Transverse colon (tissue), 4 donors: ENCODE measurements around the gene TGM1. TPM values are rescaled to one million over a fixed set of nuclear protein-coding genes. Genes with fewer than 3 reads are reported as not detected.

Experiments
- DNase-seq: peaks from one replicate; pipeline ENCODE4 v3.0.0-alpha.2; 2019
- H3K27ac ChIP-seq, 4 donors: fragments of 200-600 bp; sonication (generic); 2 replicates each; pipeline ENCODE4 v1.5.1; 2016 to 2018; ENCODE audit warnings: inconsistent platforms in 4 of 4
- H3K27me3 ChIP-seq: fragments of 200-600 bp; sonication (generic); 2 replicates; pipeline ENCODE4 v1.5.1; 2017; ENCODE audit warnings: inconsistent platforms
- H3K36me3 ChIP-seq, 4 donors: fragments of 200-600 bp; sonication (generic); 2 replicates each; pipeline ENCODE4 v1.5.1; 2017 to 2019; ENCODE audit warnings: inconsistent platforms in 4 of 4
- H3K4me1 ChIP-seq, 4 donors: fragments of 200-600 bp; sonication (generic); 2 replicates each; pipeline ENCODE4 v1.5.1; 2017 to 2020; ENCODE audit warnings: inconsistent platforms in 4 of 4
- H3K4me3 ChIP-seq, 4 donors: fragments of 200-600 bp; sonication (generic); 1 replicate in 1 of 4; 2 replicates in 3 of 4; pipeline versions ENCODE4 v1.5.1 to v1.6.1; 2017 to 2019; ENCODE audit warnings: inconsistent platforms in 4 of 4
- H3K9me3 ChIP-seq, 2 donors: fragments of 200-600 bp; sonication (generic); 2 replicates each; pipeline ENCODE4 v1.5.1; 2017 to 2019; ENCODE audit warnings: inconsistent platforms in 2 of 2
- CTCF ChIP-seq, 5 experiments: fragments of 200-600 bp in 3 of 5; fragments of 450-650 bp in 2 of 5; sonication (generic) in 3 of 5; IDR thresholded peaks; 1 replicate in 2 of 5; 2 replicates in 3 of 5; pipeline ENCODE4 v1.5.1; 2016 to 2017; ENCODE audit warnings: antibody characterized with exemption in 5 of 5, inconsistent platforms in 3 of 5, mild to moderate bottlenecking in 2 of 5, moderate library complexity in 1 of 5
- EP300 ChIP-seq: sonication (generic); formaldehyde crosslinking; IDR thresholded peaks from one replicate; pipeline ENCODE4 v1.6.1; 2017; ENCODE audit warnings: antibody characterized with exemption, low read depth
- POLR2A ChIP-seq: fragments of 450-650 bp; IDR thresholded peaks from one replicate; pipeline ENCODE4 v1.6.1; 2016; ENCODE audit warnings: antibody characterized with exemption, mild to moderate bottlenecking, moderate library complexity
- POLR2AphosphoS5 ChIP-seq, 3 donors: sonication (generic); formaldehyde crosslinking; IDR thresholded peaks; one replicate each; pipeline ENCODE4 v1.6.1; 2016; ENCODE audit warnings: antibody characterized with exemption in 3 of 3
- WGBS, 2 donors: methylation state at CpG; one replicate each; pipeline ENCODE4 v1.1.5; 2018; ENCODE audit warnings: low coverage in 1 of 2; 5-methylcytosine and 5-hydroxymethylcytosine counted together
- in situ Hi-C, 4 donors: fragments of 200-750 bp; cut with MboI; loops; one replicate each; pipeline versions ENCODE4 v1.15.0 to v1.15.1; 2017; ENCODE audit warnings: low sequenced_read_pairs in 3 of 4, low pct_ligation_motif_present in 1 of 4, low pct_unique_long_range_greater_than_20kb in 1 of 4
- intact Hi-C: fragments of 100-400 bp; cut with DNase I; formaldehyde crosslinking; loops from one replicate; pipeline ENCODE4 v1.15.1; 2023; ENCODE audit warnings: low total_unique reads
- total RNA-seq, 4 donors: library from RNA; depleted of rRNA; stranded (reverse); fragments of >200 nt; gene quantifications; one replicate each; pipeline ENCODE4 v1.1.0, GENCODE V29; 2016

Gene TGM1
- total RNA-seq, 4 donors from 2014 or later: 1.4 to 96.5 (median 2.2) TPM; not detected in 1

- Histone ChIP-seq H3K27me3 (no peaks in the 10 kb centered on the region), H3K4me3 (no peak overlapping the region), H3K36me3 (peaks cover 0 to 35% (median 13%) of the 10 kb centered on the region in 4 donors), H3K9me3 (no peaks in the 10 kb centered on the region), H3K27ac (no peak overlapping the region), H3K4me1 (peaks cover 31 to 47% (median 32%) of the 10 kb centered on the region in 4 donors)
- no peak for DNase-seq
- whole genome bisulfite sequencing, 2 donors: 90 to 92% methylated on average over 3 to 5 of the region's 5 CpGs
- intact Hi-C loops: no loop called here
- in situ Hi-C loops: loop anchor here in 3 of 4 donors (25.0 kb wide), 1 partner anchor 199 kb away; the partner anchor contains the start of genes CBLN3 (in 3 of the 3), KHNYN (in 3 of the 3) and SDR39U1 (in 3 of the 3)
- no peak for TF ChIP-seq POLR2AphosphoS5 (IDR thresholded peaks at IDR 0.05)
- no peak for TF ChIP-seq POLR2A
- TF ChIP-seq CTCF (IDR thresholded peaks at IDR 0.05): no peak
- no peak for TF ChIP-seq EP300
These were observed 24.4 kb downstream of the TGM1 start for GRCh38 chr14:24238527-24239037.

- no peak for DNase-seq
- Histone ChIP-seq H3K9me3 (no peaks in the 10 kb centered on the region), H3K27ac (no peak overlapping the region), H3K36me3 (peaks cover 0 to 35% (median 13%) of the 10 kb centered on the region in 4 donors), H3K4me3 (no peak overlapping the region), H3K4me1 (peaks cover 33 to 47% (median 34%) of the 10 kb centered on the region in 4 donors), H3K27me3 (no peaks in the 10 kb centered on the region)
- TF ChIP-seq POLR2AphosphoS5 (IDR thresholded peaks at IDR 0.05) (no peak), EP300 (no peak), CTCF (IDR thresholded peaks at IDR 0.05) (no peak), POLR2A (no peak)
- intact Hi-C loops (no loop called here), in situ Hi-C loops (loop anchor here in 3 of 4 donors (25.0 kb wide), 1 partner anchor 199 kb away; the partner anchor contains the start of genes CBLN3 (in 3 of the 3), KHNYN (in 3 of the 3) and SDR39U1 (in 3 of the 3))
- WGBS, 2 donors: 78 to 87% methylated on average over 4 to 5 of the region's 5 CpGs
These were observed 24.9 kb downstream of the TGM1 start for GRCh38 chr14:24238123-24238522.

GRCh38 chr14:24237463-24237955, 25.5 kb downstream of the TGM1 start:
- Histone ChIP-seq H3K4me1 (peaks cover 33 to 48% (median 35%) of the 10 kb centered on the region in 4 donors), H3K4me3 (no peak overlapping the region), H3K27me3 (no peaks in the 10 kb centered on the region), H3K9me3 (no peaks in the 10 kb centered on the region), H3K27ac (no peak overlapping the region), H3K36me3 (peaks cover 0 to 35% (median 13%) of the 10 kb centered on the region in 4 donors)
- WGBS, 2 donors: 100% methylated on average over 2 of the region's 2 CpGs; no CpG with 5 or more reads in 1 of the 2 donors
- DNase-seq: no peak
- in situ Hi-C loops (loop anchor here in 3 of 4 donors (25.0 kb wide), 1 partner anchor 200 kb away; the partner anchor contains the start of genes CBLN3 (in 3 of the 3), KHNYN (in 3 of the 3) and SDR39U1 (in 3 of the 3)), intact Hi-C loops (no loop called here)
- no peak for TF ChIP-seq CTCF (IDR thresholded peaks at IDR 0.05)
- TF ChIP-seq POLR2A: no peak
- no peak for TF ChIP-seq POLR2AphosphoS5 (IDR thresholded peaks at IDR 0.05)
- no peak for TF ChIP-seq EP300

GRCh38 chr14:24236689-24237462, 26.1 kb downstream of the TGM1 start:
- DNase-seq: no peak
- WGBS, 2 donors: 94% methylated on average over 6 of the region's 6 CpGs; no CpG with 5 or more reads in 1 of the 2 donors
- Histone ChIP-seq H3K27me3 (no peaks in the 10 kb centered on the region), H3K36me3 (peaks cover 0 to 35% (median 13%) of the 10 kb centered on the region in 4 donors), H3K4me3 (no peak overlapping the region), H3K4me1 (peaks cover 33 to 48% (median 34%) of the 10 kb centered on the region in 4 donors), H3K27ac (no peak overlapping the region), H3K9me3 (no peaks in the 10 kb centered on the region)
- in situ Hi-C loops (loop anchor here in 3 of 4 donors (25.0 kb wide), 1 partner anchor 200 kb away; the partner anchor contains the start of genes CBLN3 (in 3 of the 3), KHNYN (in 3 of the 3) and SDR39U1 (in 3 of the 3)), intact Hi-C loops (no loop called here)
- TF ChIP-seq POLR2AphosphoS5 (IDR thresholded peaks at IDR 0.05) (no peak), POLR2A (no peak), CTCF (IDR thresholded peaks at IDR 0.05) (no peak), EP300 (no peak)
